Right lobe of liver (tissue), 6 donors: ENCODE data around the gene CKMT1A. TPM values are rescaled to one million over a fixed set of nuclear protein-coding genes. Genes with fewer than 3 reads are reported as not detected.
"Not testable (repeated sequence)": the region's sequence is repeated elsewhere in the genome, so short reads cannot be mapped to it uniquely, and the experiment has no call there.

Experiments used
- ATAC-seq, 4 donors: fragments of 200-7000 bp; cut with Tn5 transposase; one replicate each; pipeline ENCODE4 v1.9.1; 2020; ENCODE audit warnings: mild to moderate bottlenecking in 4 of 4, moderate library complexity in 4 of 4
- DNase-seq, 3 donors: peaks; one replicate each; pipeline ENCODE4 v3.0.0-alpha.2; 2020
- H3K27ac ChIP-seq, 3 donors: fragments of 200-600 bp; one replicate each; pipeline ENCODE4 v1.8.0; 2022
- H3K27me3 ChIP-seq, 2 donors: fragments of 200-600 bp; one replicate each; pipeline ENCODE4 v1.8.0; 2022
- H3K36me3 ChIP-seq, 4 donors: fragments of 200-600 bp; sonication (generic) in 1 of 4; one replicate each; pipeline versions ENCODE4 v1.5.1 to v1.8.0; 2017 to 2022; ENCODE audit warnings: control low read depth in 1 of 4
- H3K4me1 ChIP-seq, 4 donors: fragments of 200-600 bp; sonication (generic) in 1 of 4; one replicate each; pipeline versions ENCODE4 v1.5.1 to v1.8.0; 2017 to 2022; ENCODE audit warnings: control low read depth in 1 of 4
- H3K4me3 ChIP-seq, 3 donors: fragments of 200-600 bp; one replicate each; pipeline ENCODE4 v1.8.0; 2022
- H3K9me3 ChIP-seq, 4 donors: fragments of 200-600 bp; sonication (generic) in 1 of 4; one replicate each; pipeline versions ENCODE4 v1.5.1 to v1.8.0; 2017 to 2022; ENCODE audit warnings: control low read depth in 1 of 4
- CTCF ChIP-seq, 4 donors: fragments of 200-600 bp in 3 of 4; fragments of 450-650 bp in 1 of 4; IDR thresholded peaks; one replicate each; pipeline versions ENCODE4 v1.5.1 to v1.8.0; 2016 to 2022; ENCODE audit warnings: antibody characterized with exemption in 4 of 4, mild to moderate bottlenecking in 2 of 4
- POLR2A ChIP-seq: fragments of 450-650 bp; IDR thresholded peaks from one replicate; pipeline ENCODE4 v1.6.1; 2017; ENCODE audit warnings: antibody characterized with exemption, mild to moderate bottlenecking
- WGBS: methylation state at CpG from one replicate; pipeline ENCODE4 v1.1.6; 2018; ENCODE audit warnings: low coverage, low lambda C conversion rate; ENCODE audit not compliant: insufficient coverage; ENCODE audit errors: missing lambda C conversion rate; 5-methylcytosine and 5-hydroxymethylcytosine counted together
- intact Hi-C, 2 donors: fragments of 100-400 bp; cut with DNase I; formaldehyde crosslinking; loops; one replicate each; pipeline versions ENCODE4 v1.11.2 to v1.14.1; 2022
- total RNA-seq, 6 experiments: library from RNA; depleted of rRNA in 2 of 6; stranded (reverse); fragments of >200 nt in 2 of 6; fragmentation: NEBNext Ultra II Directional in 3 of 6; extraction: Animal tissue kit (Norgen Biotek cat#: 25700) in 3 of 6; gene quantifications; one replicate each; pipeline versions ENCODE4 v1.1.0 to v1.2.4, GENCODE V29; 2016 to 2023
- donor health status: DM: no; HTN: yes; CAD: no.
- donor health status: DM: no; HTN: no; CAD: no.
- donor health status: DM: no; HTN: no; CAD: no.
- donor health status: DM: no; HTN: yes; CAD: no.
- donor health status: DM: no; HTN: yes; CAD: no.

CKMT1A gene
- total RNA-seq, 6 experiments from 2014 or later = 1.2 to 1.3 TPM; not detected in 4

DNA sequence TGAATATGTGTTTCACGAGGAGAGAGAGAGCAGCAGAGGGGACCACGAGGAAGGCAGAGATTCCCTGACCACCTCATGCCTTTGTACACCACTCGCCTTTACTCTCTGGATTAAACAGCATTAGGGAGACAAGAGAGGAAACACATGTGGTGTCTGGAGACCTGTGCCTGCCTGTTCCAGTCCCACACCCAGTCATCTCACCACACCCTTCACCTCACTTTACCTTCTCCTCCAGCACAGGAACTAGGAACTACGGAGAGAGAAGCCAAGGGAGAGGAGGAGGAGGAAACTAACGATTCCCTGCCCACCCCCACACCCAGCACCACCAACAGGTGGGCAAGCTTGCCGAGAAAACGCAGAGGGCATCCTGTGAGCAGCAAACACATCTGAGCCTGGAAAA is 980 bp upstream of the CKMT1A start:
- H3K36me3 ChIP-seq, DNase-seq, H3K4me3 ChIP-seq, intact Hi-C loops, H3K4me1 ChIP-seq, H3K27me3 ChIP-seq, H3K27ac ChIP-seq, ATAC-seq, H3K9me3 ChIP-seq: not testable (repeated sequence)
- 11% methylated on average over 3 of the region's 7 CpGs for WGBS

DNA sequence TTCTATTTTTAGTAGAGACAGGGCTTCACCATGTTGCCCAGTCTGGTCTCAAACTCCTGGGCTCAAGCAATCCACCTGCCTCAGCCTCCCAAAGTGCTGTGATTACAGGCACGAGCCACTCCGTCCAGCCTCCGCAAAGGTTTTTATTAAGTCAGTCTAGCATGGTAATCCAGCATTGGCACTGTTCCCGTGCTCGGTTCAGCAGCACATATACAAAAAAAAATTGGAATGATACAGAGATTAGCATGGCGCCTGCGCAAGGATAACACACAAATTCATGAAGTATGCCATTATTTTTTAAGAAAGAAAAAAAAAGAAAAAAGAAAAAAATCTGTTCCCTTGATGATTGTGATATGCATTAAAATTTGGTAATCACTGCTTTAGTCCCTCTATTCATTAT is 8.5 kb downstream of the CKMT1A start:
- ATAC-seq (no peak), DNase-seq (no peak)
- no peak for TF ChIP-seq POLR2A
- TF ChIP-seq CTCF (IDR thresholded peaks at IDR 0.05) = no peak
- intact Hi-C loops = no loop called here
- no peaks in the 10 kb centered on the region for H3K27me3 ChIP-seq
- 68% methylated on average over 4 of the region's 7 CpGs for WGBS
- no peaks in the 10 kb centered on the region for H3K4me1 ChIP-seq
- H3K36me3 ChIP-seq = no peaks in the 10 kb centered on the region
- H3K27ac ChIP-seq = no peak overlapping the region
- H3K4me3 ChIP-seq = no peak overlapping the region
- no peaks in the 10 kb centered on the region for H3K9me3 ChIP-seq

DNA sequence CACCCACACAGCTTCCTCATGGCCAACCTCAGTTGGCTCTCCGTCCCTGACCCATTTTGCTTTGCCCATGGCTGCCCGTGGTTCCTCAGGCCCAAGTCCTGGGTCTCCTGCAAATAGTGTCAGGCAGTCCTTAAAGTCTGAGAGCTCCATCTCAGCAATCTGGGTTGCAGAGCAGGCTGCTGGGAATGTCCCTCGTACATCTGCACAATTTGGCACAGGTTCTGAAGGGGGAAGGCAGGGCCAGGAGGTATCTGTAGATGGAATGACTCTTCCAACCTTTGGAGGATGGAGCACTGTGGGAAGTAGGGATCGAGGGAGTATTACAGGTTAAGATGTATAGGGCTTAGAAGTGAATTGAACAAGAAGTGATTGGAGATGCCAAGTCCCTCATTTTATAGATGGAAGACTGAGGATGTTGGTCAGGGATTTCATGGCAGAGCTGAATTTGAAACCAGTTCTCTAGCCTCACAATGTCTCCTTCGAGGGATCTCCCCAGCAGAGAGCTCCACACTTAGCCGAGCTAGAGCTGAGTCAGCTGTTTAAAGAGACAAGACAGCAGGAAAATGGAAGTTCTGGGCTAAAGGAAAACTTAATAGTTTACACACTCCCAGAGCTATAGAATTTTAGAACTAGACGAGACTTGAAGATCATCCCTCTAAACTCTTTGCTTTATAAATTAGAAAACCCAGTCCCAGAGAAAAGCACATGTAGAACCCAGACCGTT is 9.2 kb downstream of the CKMT1A start:
- no peak for ATAC-seq
- Histone ChIP-seq H3K36me3 (no peaks in the 10 kb centered on the region), H3K4me3 (no peak overlapping the region), H3K27me3 (no peaks in the 10 kb centered on the region), H3K4me1 (no peaks in the 10 kb centered on the region), H3K27ac (no peak overlapping the region), H3K9me3 (no peaks in the 10 kb centered on the region)
- intact Hi-C loops = no loop called here
- no peak for TF ChIP-seq CTCF (IDR thresholded peaks at IDR 0.05)
- no peak for TF ChIP-seq POLR2A
- WGBS = 59% methylated on average over 8 of the region's 8 CpGs
- no peak for DNase-seq

DNA sequence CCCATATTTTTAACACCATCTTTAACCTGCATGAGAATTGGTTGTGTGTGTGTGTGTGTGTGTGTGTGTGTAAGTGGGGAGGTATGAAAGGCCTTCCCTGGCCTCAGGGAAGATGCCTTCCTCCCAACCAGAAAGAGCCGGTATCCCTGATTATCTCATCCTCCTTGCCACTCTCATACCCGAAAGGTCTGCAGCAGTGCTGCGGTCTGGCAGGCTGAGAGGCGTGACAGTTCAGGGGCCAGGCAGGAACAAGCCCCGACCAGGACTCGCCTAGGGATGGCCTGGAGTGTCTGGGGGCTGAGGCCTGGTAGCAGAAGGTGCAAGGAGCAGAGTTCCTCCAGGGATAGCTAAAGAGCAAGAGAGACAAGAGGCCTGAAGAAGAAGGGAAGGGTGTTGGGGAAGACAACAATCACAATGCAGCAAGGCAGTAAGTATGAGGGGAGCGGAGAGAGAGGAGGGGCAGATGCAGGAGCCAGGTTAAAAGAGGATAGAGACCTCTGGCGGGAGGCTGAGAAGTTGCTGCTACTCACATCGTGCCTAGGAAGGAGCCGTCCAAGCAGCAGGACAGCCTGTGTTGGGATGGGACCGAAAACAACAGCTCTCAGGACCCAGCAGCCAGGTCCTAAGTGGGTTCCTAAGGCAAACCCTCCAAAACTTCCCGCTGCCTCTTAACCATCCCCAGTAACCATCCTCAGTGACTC is 16.9 kb downstream of the CKMT1A start:
- H3K4me1 ChIP-seq, H3K36me3 ChIP-seq, H3K4me3 ChIP-seq, H3K9me3 ChIP-seq, DNase-seq, H3K27ac ChIP-seq, ATAC-seq, H3K27me3 ChIP-seq, intact Hi-C loops: not testable (repeated sequence)
- WGBS = no CpG with 5 or more reads among the region's 12 CpGs

- Histone ChIP-seq H3K4me1 (no peaks in the 10 kb centered on the region), H3K36me3 (no peaks in the 10 kb centered on the region), H3K4me3 (no peak overlapping the region), H3K27ac (no peak overlapping the region), H3K27me3 (no peaks in the 10 kb centered on the region), H3K9me3 (no peaks in the 10 kb centered on the region)
- WGBS = 71% methylated on average over 4 of the region's 4 CpGs
- DNase-seq (no peak), ATAC-seq (no peak)
- no peak for TF ChIP-seq POLR2A
- TF ChIP-seq CTCF (IDR thresholded peaks at IDR 0.05) = no peak
- intact Hi-C loops = no loop called here
These were observed 29.5 kb downstream of the CKMT1A start for GRCh38 chr15:43723151-43723550.

DNA sequence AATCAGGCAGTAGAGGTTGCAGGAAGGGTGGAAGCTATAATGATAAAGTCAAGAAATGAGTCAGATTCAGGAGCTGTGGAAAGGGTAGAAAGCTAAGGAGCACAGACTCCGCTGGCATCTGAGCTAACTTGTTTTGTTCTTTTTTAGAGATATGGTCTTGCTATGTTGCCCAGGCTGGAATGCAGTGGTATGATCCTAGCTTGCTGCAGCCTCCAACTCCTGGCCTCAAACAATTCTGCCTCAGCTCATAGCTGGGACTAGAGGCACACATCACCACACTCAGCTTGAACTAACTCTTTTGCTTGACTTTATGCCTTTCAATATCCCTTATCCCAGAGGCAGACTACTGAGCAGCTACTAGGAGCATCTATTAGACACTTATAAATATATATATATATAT is 32.6 kb downstream of the CKMT1A start:
- H3K27ac ChIP-seq, H3K4me3 ChIP-seq, H3K36me3 ChIP-seq, H3K9me3 ChIP-seq, H3K27me3 ChIP-seq, ATAC-seq, DNase-seq, H3K4me1 ChIP-seq, intact Hi-C loops: not testable (repeated sequence)
- WGBS = 100% methylated on average over 1 of the region's 1 CpG

DNA sequence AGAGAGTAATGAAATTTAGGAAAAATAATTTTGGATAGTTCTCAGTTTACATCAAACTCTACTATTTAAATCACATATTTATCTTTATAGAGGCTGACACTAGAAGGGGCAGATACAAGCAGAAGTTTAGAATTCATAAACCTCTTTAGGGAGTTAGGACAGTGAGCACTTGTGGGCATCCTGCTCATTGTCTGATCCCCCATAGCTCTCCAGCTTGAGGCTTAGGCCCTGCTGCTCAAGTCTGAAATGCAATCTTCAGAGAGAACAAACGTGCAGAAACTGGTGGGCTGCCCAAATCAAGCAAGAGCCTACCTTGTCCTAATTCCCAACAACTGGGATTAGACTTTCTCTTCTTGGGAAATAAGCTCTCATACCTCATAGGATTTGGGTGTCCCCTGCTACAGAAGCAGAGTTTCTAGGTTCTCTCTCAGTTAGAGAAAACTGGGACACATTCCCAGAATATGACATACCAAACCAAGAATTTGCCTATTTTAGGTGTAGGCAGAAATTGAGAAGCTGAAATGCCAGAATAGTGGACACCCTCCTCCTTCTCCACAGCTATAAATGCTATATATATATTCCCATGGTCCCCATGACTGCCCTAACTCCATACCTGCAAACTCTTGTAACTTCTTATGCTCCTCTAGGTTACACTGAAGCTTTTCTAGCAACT is 34.5 kb downstream of the CKMT1A start:
- DNase-seq, ATAC-seq, H3K4me3 ChIP-seq, H3K27ac ChIP-seq, H3K9me3 ChIP-seq, H3K4me1 ChIP-seq, H3K36me3 ChIP-seq, intact Hi-C loops, H3K27me3 ChIP-seq: not testable (repeated sequence)
- WGBS = no CpG with 5 or more reads among the region's 1 CpG
